ENCODE measurements around the gene TASL.
"Not testable (repeated sequence)": the region's sequence is repeated elsewhere in the genome, so short reads cannot be mapped to it uniquely, and the experiment has no call there.

TASL gene

DNA sequence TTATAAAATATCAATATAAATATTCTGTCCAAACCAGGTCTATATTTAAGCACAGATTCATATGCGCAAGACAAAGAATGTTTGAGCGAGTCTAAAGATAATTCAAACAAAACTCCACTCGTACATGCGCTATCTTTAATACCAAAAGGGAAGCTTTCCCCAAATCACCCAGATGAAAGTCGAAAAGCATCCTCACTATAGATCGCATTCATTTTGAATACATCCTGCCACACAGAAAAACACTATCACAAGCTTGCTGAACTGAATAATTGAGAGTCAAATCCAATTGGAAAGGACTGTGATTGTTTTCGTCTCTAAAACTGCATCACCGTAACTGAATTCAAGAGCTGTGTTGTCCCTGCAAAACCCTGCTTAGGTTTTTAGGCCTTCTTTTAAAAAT is 685 bp downstream of the TASL start:
- peak; percentile 34 for DNase-seq (ENCODE audit: low spot score)

DNA sequence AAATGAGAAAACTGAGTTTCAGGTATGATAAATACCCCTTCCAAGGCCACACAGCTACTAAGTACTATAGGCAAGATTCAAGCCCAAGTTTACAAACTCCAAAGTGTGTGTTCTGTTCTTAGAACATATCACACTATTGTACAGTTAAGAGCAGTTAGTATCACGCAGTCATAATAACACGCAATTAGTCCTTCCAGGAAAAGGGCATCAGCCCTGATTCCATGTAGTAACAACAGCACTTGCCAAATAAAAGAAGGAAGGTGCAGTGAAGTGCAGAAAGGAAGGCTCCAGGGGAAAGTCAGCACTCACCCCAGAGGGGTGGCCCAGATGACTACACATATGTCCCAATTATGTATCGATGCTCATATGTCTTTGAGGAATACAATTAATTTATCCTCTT is 4.4 kb downstream of the TASL start:
- DNase-seq (ENCODE audit: low spot score), result no peak

DNA sequence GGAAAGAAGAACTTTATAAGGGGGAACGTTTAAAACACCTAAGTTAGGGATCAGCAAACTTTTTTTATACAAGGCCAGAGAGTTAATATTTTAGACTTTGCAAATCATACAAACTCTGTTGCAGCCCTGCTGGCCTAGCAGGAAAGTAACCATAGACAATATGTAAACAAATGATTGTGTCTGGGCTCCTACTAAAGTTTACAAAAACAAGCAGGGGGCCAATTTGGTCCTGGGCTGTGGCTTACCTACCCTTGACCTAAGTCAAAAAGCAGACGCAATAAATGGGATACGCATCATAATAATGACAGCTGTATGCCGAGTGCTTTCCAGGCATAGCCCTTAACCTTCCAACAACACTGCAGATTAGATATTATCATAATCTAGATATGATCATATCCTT is 4.9 kb downstream of the TASL start:
- DNase-seq (ENCODE audit: low spot score), result no peak

DNA sequence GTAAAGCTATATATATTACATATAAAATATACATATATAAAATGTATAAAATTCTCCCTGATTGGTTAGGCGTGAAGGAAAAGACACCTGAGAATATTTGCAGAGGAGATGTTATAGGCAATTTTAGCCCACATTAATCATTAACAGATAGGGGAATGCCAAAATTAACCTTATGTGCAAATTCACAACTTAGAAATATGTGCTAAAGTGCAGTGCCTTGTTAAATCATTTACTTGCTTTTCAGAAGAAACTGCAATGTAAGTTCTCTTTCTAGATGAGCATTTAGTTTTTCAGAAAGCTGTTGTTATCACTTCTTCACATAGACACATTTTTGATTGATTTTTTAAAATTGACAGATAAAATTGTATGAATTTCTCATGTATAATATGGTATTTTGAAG is 5.6 kb downstream of the TASL start:
- no peak for DNase-seq (ENCODE audit: low spot score)

DNA sequence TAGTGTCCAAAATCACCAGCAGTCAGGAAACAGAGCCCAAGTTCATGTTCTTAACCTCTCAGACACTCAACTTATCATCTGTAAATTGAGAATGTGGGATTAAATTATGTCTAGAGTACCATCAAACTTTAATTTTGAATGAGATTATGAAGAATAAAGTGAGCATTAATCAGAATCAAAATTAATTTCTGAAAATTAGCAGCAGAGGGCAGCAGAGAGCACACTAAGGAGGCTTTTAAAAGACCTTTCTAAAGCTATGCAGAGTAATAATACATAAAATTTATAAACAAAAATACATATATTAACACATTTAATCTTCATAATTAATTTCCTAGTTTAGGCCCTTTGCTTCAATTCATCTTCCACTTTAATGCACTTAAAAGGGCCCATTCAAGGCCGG is 7.1 kb downstream of the TASL start:
- peak; percentile 54 for DNase-seq (ENCODE audit: low spot score)

DNA sequence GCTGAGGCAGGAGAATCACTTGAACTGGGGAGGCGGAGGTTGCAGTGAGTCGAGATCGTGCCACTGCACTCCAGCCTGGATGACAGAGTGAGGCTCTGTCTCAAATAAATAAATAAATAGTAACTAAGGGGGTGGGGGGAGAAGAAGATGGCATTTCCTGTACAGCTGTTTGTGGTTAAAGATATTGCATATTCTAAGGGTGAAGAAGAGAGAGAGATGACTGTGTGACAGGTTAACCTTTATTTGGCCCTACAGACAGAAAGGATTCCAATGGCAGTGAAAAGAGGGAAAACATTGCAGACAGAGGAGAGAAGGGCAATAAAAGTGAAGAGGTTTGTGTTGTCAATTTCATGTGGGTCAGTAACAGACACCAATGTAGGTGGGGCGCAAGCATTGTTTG is 9.4 kb downstream of the TASL start:
- DNase-seq (ENCODE audit: low spot score), result peak; percentile 44

DNA sequence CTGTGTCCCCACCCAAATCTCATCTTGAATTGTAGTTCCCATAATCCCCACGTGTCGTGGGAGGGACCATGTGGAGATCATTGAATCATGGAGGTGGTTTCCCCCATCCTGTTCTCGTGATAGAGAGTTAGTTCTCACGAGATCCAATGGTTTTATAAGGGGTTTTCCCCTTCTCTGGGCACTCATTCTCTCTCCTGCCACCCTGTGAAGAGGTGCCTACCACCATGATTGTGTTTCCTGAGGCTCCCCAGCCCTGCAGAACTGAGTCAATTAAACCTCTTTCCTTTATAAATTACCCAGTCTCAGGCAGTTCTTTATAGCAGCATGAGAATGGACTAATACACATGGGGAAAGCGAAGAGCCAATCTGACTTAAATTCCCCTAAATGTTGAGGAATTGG is 14.5 kb downstream of the TASL start:
- DNase-seq (ENCODE audit: low spot score), result not testable (repeated sequence)

DNA sequence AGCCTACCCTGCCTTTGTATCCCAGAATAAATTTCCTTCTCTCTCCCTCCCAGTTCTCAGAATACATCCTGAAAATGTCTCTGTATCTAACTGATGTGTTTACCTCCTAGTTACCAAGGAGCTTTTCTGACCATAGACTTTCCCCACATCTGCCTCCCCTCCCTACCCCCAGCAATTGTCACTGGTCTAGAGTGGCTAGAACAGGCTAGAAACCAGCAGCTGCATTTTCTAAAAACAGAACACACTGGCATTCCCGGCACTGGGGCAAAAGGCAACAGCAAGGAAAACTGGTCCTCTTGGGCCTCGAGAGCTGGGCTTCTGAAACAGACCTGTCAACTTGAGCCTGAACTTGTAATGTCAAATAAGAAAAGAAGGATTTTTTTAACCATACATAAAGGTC is 16.4 kb downstream of the TASL start:
- DNase-seq (ENCODE audit: low spot score), result no peak

DNA sequence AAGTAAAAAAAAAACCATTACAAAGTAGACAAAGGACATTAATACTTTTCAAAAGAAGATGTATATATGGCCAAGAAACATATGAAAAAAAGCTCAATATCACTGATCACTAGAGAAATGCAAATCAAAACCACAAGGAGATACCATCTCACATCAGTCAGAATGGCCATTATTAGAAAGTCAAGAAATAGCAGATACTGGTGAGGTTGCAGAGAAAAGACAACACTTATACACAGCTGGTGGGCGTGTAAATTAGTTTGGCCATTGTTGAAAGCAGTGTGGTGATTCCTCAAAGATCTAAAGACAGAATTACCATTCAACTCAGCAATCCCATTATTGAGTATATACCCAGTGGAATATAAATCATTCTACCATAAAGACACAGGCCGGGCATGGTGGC is 39.3 kb downstream of the TASL start:
- no peak for DNase-seq (ENCODE audit: low spot score)

DNA sequence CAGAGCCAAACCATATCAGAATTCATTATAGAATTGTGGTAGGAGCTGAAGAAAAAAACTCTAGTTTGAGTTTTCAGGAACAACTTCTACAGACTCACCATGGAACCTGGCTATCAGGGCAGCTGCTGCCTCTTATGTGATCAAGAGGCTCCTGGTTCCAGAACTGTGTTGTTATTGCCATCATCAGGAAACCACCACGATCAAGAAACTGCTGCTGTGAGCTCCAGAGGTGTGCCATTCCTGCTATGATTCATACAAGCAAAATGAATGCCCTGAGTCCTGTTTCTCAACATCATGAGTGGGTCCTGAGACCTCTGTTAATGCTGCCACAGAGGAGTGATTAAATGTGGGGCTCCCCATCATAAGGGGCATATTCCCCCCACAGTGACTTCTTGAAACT is 43.7 kb downstream of the TASL start:
- DNase-seq (ENCODE audit: low spot score), result no peak

DNA sequence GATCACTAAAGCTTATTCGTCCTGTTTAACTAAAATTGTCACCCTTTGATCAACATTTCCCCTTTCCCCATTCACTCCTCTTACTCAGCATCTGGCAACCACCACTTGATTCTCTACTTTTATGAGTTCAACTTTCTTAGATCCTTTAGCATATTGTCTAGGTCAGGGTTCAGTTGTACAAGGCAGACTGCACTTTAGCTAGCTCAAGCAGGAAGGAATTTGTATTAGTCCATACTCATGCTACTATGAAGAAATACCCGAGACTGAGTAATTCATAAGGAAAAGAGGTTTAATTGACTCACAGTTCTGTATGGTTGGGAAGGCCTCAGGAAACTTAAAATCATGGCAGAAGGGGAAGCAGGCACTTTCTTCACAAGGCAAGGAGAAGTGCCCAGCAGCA is 44.3 kb downstream of the TASL start:
- no peak for DNase-seq (ENCODE audit: low spot score)

DNA sequence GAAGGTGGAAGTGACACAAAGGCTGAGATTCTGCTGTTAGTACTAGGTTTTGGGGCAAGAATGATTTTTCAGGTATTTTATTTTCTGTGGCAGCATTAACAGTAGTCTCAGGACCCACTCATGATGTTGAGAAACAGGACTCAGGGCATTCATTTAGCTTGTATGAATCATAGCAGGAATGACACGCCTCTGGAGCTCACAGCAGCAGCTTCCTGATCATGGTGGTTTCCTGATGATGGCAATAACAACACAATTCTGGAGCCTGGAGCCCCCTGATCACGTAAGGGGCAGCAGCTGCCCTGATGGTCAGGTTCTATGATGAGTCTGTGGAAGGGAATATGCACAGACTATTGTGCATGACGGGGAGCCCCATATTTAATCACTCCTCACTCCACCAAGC is 47.0 kb downstream of the TASL start:
- no peak for DNase-seq (ENCODE audit: low spot score)

DNA sequence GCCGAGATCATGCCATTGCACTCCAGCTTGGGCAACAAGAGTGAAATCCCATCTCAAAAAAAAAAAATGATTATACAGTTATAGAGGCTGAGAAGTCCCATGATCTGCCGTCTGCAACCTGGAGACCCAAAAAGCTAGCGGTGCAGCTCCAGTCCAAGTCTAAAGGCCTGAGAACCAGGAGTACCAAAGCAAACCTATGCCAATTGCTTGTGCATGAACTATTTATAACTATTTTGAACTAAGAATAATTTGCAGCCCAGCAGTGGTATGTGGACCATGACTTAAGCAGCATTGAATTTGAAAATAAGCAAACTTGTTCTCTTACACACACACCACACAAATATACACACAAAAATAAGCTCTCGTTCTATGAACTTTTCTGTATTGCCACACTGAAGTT is 51.8 kb downstream of the TASL start:
- no peak for DNase-seq (ENCODE audit: low spot score)

DNA sequence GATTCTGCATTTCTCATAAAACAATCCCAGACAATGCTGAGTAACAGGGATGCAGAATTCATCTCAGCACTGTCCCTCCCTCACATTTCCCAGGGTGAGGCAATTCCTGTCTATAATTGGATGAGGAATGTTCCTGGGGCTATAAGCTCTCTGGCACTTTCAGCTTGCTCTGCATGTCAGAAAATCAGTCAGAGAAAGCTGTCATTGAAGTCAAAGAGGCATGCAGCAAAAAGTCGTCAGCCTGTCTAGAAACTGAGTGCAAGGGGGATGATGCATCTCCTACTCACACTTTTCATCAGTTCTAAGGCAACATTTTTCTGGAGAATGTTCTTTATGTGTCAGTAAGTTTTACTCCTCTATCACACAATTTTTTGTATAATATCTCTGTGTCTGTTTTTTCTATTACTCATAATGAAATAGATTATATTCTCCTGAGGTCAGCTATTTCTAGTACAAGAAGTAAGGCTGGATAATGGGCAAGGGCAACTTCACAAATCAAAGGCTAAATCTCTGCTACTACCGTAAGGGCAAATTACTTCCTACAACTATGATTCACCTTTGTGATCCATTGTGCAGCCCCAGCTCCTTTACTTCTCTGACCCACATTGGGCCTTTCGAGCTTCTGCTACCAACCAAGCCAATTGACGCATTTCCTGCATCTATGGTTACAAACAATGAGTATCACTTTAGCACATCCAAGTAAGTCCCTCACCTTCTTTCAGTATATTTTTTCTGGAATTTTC is 56.0 kb downstream of the TASL start:
- no peak for DNase-seq (ENCODE audit: low spot score)

DNA sequence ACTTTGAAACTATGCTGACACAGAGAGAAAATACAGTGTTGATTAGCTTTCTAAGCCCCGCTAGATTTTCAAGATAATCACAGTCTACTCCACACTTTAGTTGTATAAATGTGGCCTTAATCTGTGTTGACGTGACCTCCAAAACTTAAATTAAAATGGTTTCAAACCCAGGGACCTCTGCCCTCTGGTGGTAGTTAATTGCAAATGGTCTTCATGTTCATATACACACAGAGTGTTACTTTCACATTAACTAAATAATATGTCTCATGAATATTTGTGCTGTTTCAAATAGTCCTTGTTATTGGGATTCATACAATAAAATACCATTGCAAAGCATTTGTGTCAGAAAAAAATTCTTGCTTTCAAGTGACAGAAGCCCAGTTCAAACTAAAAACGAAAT is 64.3 kb downstream of the TASL start:
- DNase-seq (ENCODE audit: low spot score), result peak; percentile 45
